Measurements from ENCODE around the gene KCNJ8. TPM values are rescaled to one million over a fixed set of nuclear protein-coding genes. Genes with fewer than 3 reads are reported as not detected.

Gene KCNJ8
- total and polyA plus RNA-seq, 2 of the 8 experiments (the other 6 are each of a cell fraction or from before 2014, with no cell fraction given) = 0.48 to 1.4 TPM

DNA sequence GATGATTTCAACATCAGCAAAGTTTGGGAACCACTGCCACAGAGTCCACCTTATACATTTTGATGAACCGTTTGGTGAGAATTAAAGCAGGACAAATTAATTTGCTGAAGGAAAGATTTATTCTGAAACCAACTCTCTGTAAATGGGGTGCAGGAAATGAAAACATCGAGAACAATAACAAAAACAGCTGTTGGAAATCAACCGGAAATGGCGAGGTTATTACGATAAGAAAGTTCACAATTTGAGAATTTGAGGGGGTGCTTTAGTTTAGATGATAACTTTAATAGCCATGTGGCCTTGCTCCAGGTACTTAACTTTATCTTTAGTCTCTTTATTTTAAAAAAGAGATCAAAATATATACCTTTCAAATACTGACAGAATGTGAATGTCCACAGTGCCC is 56.7 kb downstream of the KCNJ8 start (continued):
- TF ChIP-seq SAP30 (IDR thresholded peaks at IDR 0.05; ENCODE audit: insufficient read depth, insufficient replicate concordance, low read length) = no peak
- TF ChIP-seq HDAC6 (IDR thresholded peaks at IDR 0.05; ENCODE audit: low read depth, low read length) = no peak
- no peak for TF ChIP-seq EP300 (IDR thresholded peaks at IDR 0.05; ENCODE audit: borderline replicate concordance in 1 of 2, low read depth in 2 of 2, low read length in 2 of 2)
- TF ChIP-seq CBX5 (IDR thresholded peaks at IDR 0.05; ENCODE audit: low read depth, low read length) = no peak
